Activated CD4-positive, alpha-beta T cell treated with anti-CD3 and anti-CD28 coated beads, Interleukin-2, amount 50 U/mL, for 1 hour (primary cell): Measurements from ENCODE around the gene C12orf42.

Experiments
- DNase-seq: peaks from one replicate; pipeline ENCODE4 v3.0.0-alpha.2; 2020

Gene C12orf42

DNA sequence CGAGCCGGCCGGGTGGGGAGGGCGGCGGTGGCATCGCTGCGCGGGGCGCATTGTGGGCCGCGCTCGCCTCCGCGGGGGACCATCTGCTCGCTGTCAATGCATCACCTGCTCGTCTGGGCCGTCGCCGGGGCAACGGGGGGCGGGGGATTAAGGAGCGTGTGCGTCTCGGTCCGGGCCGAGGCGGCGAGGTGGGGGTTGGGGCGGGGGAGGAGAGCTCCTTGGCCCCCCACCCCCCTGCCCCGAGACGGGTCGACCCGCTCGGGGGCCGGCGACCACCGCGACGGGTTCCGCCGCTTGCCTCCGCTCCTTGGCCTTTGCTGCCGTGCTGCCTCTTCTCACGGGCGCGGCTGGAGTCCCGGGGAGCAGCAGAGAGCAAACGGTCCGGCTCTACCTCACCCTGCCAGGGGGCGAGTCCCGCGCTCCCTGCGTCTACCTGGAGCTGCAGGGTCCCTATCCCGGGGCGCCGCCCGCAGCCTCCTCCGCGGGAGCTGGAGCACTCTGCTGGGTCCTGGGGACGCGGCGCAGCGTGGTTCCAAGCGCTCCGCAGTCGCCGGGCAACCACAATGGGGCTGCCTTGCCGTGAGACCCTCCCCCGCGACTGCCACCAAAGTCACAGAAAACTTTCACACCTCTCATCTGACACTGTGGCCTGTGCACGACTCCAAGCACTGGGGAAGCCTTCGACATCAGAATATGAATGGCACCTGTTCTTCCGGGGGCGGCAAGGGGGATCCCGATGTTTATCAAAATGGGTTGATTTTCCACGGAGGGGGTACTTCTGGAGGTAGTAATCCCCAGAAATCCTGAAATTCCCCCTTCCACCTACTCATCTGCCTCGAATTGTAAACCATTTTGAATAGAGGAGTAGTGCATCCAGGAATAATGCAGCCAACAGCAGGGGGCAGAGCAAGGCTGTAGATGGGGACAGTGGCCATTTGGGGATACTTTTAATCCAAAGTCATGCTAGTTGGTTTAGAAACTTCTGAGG lies at the start of gene C12orf42:
Gene C12orf42, minus strand, starts transcription at position 500 of the 988 bp plus-strand sequence. CDS start 17,542 bp downstream, outside the sequence.
- peak; percentile 50 for DNase-seq

DNA sequence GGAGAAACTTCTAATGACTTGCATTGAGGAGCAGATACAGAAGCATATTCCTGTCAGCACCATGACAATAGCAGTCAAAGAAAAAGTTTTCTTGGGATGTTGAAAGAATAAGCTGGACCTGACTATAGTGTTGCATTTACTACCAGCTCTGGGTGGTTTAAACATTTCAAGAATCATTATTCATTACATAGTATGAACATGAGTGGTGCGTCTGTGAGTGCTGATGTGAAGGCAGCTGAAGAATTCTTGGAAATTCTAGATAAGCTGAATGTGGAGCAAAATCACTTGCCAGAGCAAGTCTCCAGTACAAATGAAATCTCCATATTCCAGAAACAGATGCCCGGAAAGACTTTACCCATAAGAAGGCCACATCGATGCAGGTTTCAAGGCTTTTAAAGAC lies 46.3 kb upstream of the C12orf42 start:
- no peak for DNase-seq

GRCh38 chr12:103540319-103540718 lies 44.6 kb upstream of the C12orf42 start:
- DNase-seq: no peak

DNA sequence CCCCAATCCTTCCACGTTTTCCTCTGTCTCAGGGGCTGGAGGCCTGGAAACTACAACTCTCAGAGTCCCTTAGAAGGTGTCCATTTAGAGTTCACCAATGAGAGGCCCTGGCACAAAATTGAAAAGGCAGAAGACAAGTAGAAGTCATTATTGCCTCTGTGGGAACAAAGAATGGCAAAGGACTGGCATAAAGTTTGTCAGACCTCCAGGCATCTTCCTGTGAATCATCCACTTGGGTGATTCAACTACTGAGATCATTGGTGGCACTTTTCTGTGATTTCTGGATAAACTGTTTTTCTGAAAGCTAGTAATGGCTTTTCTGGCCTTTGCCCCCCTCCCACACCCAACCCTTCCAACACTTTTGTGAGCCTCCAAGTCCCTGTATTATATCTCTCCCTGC lies 42.6 kb upstream of the C12orf42 start:
- no peak for DNase-seq

GRCh38 chr12:103530307-103531066 lies 34.7 kb upstream of the C12orf42 start:
- no peak for DNase-seq

- DNase-seq: no peak
These were observed 33.5 kb upstream of the C12orf42 start for GRCh38 chr12:103529306-103529705.

DNA sequence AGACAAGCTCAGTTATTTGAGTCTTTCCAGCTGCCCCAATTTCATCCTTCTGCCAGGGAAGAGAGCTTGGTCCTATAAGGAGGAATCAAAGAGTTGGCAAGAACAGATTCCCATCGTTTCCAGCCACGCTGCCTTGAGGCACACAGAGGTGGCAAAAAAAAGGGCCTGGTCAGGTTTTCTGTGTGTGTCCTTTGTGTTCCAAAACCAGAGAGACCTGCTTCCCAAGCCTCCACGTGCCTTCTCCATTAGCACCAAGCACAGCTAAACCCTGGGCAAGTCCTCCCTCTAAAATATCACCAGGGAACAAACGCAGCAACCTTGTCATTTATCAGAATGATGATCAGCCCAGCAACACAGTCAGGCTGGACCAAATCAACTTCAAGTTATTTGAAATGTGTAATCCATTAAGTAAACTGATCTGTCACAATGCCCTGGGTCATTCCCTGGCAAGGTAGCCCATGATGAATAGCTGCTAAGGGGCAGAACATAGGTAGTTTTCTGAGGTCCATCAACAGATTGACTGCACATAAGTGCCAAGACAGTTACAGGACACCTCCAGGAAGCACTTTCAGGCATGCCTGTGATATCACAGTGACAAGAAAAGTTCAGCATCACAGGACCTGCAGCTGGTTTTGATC lies 28.6 kb upstream of the C12orf42 start:
- no peak for DNase-seq

GRCh38 chr12:103523771-103524170 lies 28.0 kb upstream of the C12orf42 start:
- no peak for DNase-seq

- DNase-seq: no peak
These were observed 25.0 kb upstream of the C12orf42 start for GRCh38 chr12:103520686-103521215.

DNA sequence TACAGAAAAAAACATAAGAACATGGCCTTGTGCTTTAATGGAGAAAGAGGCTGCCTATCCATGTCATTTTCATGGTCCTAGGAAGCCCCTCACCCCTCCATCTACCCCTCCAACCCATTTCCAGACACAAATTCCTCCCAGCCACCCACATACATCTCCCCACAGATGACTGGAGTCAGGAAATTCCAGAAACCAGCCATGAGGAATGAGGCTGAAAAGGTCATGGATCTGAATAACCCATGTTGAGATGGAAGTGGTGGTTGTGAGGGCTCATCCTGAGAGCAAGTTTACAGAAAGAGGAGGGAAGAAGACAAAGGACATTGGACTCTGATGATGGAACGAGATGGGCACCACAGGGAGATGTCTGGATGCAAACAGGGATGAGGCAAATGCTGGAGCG lies 23.9 kb upstream of the C12orf42 start:
- DNase-seq: no peak

DNA sequence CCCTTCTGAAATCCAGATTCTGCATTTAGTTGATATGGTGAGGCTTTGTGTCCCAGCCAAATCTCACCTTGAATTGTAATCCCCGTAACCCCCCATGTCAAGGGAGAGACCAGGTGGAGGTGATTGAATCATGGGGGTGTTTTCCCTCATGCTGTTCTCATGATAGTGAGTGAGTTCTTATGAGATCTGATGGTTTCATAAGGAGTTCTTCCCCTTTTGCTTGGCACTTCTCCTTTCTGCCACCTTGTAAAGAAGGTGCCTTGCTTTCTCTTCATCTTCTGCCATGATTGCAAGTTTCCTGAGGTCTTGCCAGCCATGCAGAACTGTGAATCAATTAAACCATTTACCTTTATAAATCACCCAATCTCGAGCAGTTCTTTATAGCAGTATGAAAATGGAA lies 23.1 kb upstream of the C12orf42 start:
- DNase-seq: no peak

- DNase-seq: no peak
These were observed 21.4 kb upstream of the C12orf42 start for GRCh38 chr12:103517161-103517560.

- no peak for DNase-seq
These were observed 19.6 kb upstream of the C12orf42 start for GRCh38 chr12:103515341-103515740.

- no peak for DNase-seq
These were observed 18.1 kb upstream of the C12orf42 start for GRCh38 chr12:103513875-103514274.

GRCh38 chr12:103505371-103506236 lies 9.8 kb upstream of the C12orf42 start:
- no peak for DNase-seq

DNA sequence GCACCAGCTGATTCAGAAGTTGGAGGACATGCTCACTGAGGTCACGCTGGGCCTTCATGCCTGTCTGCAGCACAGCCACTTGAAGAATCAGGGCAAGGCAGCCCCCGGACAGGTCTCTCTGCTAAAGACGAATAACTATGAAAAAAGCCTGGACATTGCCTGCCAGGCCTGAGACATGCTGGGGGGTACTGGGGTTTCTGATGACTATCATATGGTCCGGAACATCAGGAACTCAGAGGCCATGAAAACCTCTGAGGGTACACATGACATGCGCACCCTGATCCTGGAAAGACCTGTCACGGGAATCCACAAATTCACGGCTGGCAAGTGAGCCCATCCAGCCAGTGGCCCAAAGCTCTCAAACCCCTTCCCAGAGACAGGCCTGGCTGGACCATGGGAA lies 8.8 kb upstream of the C12orf42 start:
- no peak for DNase-seq

GRCh38 chr12:103503546-103504480 lies 8.0 kb upstream of the C12orf42 start:
- DNase-seq: peak; percentile 62

DNA sequence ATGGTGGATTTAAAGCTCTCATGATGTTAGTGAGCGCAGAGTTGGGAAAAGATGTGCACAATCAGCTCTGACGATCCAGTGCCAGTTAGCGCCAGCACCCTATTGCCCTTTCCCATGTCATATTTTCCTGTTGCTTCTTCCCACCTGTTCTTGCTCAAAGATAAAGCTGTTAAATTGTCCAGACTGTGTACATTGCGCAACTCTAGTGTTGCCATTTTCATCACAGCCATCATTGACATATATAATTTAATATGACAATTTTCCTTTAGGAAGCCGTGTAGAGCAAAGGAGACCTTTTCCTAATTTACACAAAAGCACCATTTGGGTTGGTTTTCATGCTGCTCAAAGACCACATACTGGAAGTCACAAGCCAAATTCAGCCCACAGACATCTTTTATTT lies 5.7 kb upstream of the C12orf42 start:
- no peak for DNase-seq

DNA sequence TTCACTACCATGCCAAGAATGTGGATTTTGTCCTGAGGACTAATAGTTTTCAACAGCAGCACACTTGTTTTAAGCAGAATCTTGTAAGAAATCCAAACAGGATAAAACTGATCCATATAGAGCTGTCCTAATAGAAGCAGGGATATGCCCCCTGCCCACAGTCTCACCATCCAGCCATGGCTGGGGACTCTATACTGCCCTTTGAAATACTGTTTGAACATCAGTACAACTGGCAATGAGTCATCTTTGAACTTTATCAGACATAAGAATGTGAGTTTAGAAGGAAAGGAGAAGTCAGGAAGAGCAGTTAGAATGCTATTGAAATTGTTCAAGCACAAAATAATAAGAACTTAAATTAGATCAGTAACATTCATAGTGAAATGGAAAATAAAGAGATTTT lies 3.8 kb upstream of the C12orf42 start:
- no peak for DNase-seq

- DNase-seq: no peak
These were observed 3.2 kb upstream of the C12orf42 start for GRCh38 chr12:103498990-103499389.
